ENCODE results near the gene ACSL5.

ACSL5 gene

DNA sequence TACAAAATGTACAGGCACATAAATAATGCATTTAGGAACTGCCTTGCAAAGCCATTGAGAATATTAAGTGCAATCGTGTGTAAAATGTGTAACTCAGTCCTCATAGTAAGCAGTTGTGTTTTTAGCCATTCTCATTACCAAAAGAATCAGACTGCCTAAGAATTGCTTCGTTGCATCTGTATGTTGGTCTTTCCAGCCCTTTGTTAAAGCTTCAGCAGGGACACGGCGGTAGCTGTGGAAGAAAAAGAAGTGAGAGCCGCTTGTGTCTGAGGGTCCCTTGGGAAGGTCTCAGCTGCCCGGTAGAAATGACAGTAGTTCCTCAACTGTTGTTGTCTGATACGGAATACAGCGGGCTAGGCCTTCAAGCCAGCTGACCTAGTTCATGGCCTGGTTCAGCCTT lies 22.8 kb upstream of the ACSL5 start:
- no peaks in the 10 kb centered on the region for H3K36me3 ChIP-seq (ENCODE audit: control insufficient read depth in 2 of 2, insufficient read depth in 2 of 2, low read length in 2 of 2)
- no peak overlapping the region for H3K27ac ChIP-seq (ENCODE audit: low read length)
- no peak overlapping the region for H3K9ac ChIP-seq (ENCODE audit: low read length in 2 of 2)
- H3K4me1 ChIP-seq (ENCODE audit: control insufficient read depth, insufficient read depth, low read length) = no peaks in the 10 kb centered on the region
- H3K27me3 ChIP-seq (ENCODE audit: control insufficient read depth in 1 of 2, insufficient read depth in 2 of 2, low read length in 2 of 2) = no peaks in the 10 kb centered on the region
- H3K4me3 ChIP-seq (ENCODE audit: low read length in 2 of 2) = no peak overlapping the region
- H3K9me3 ChIP-seq (ENCODE audit: control insufficient read depth in 2 of 2, low read length in 2 of 2) = no peaks in the 10 kb centered on the region

- no peaks in the 10 kb centered on the region for H3K9me3 ChIP-seq (ENCODE audit: control insufficient read depth in 2 of 2, low read length in 2 of 2)
- no peaks in the 10 kb centered on the region for H3K36me3 ChIP-seq (ENCODE audit: control insufficient read depth in 2 of 2, insufficient read depth in 2 of 2, low read length in 2 of 2)
- H3K4me3 ChIP-seq (ENCODE audit: low read length in 2 of 2) = no peak overlapping the region
- H3K27me3 ChIP-seq (ENCODE audit: control insufficient read depth in 1 of 2, insufficient read depth in 2 of 2, low read length in 2 of 2) = no peaks in the 10 kb centered on the region
- H3K9ac ChIP-seq (ENCODE audit: low read length in 2 of 2) = no peak overlapping the region
- no peak overlapping the region for H3K27ac ChIP-seq (ENCODE audit: low read length)
- H3K4me1 ChIP-seq (ENCODE audit: control insufficient read depth, insufficient read depth, low read length) = no peaks in the 10 kb centered on the region
Observed at GRCh38 chr10:112352044-112352443, 21.9 kb upstream of the ACSL5 start.

- no peak overlapping the region for H3K9ac ChIP-seq (ENCODE audit: low read length in 2 of 2)
- no peaks in the 10 kb centered on the region for H3K9me3 ChIP-seq (ENCODE audit: control insufficient read depth in 2 of 2, low read length in 2 of 2)
- H3K27ac ChIP-seq (ENCODE audit: low read length) = no peak overlapping the region
Observed at GRCh38 chr10:112353046-112353445, 20.9 kb upstream of the ACSL5 start.

DNA sequence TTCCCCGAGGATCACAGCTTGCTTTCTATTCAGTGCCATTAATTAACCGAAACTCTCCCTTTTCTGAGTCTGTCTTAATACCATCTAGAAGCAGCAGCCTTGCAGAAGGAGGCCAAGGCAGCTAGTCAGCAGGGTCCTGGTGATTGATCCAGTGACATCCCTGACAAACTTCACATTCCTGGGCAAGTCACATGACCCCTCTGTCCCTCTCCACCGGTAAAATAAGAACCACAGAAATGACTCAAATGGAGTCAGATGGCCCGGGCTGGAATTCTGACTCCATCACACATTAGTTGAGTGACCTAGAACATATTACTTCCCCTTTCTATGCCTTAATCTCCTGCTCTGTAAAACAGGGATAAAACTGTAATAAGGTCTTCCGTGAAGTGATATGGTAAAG lies 17.2 kb upstream of the ACSL5 start:
- Histone ChIP-seq H3K27me3 (ENCODE audit: control insufficient read depth in 1 of 2, insufficient read depth in 2 of 2, low read length in 2 of 2) (no peaks in the 10 kb centered on the region), H3K4me3 (ENCODE audit: low read length in 2 of 2) (no peak overlapping the region), H3K4me1 (ENCODE audit: control insufficient read depth, insufficient read depth, low read length) (no peaks in the 10 kb centered on the region), H3K27ac (ENCODE audit: low read length) (no peak overlapping the region), H3K9ac (ENCODE audit: low read length in 2 of 2) (no peak overlapping the region), H3K9me3 (ENCODE audit: control insufficient read depth in 2 of 2, low read length in 2 of 2) (no peaks in the 10 kb centered on the region), H3K36me3 (ENCODE audit: control insufficient read depth in 2 of 2, insufficient read depth in 2 of 2, low read length in 2 of 2) (no peaks in the 10 kb centered on the region)

More at GRCh38 chr10:112353046-112353445, 20.9 kb upstream of the ACSL5 start:
- H3K4me3 ChIP-seq (ENCODE audit: low read length in 2 of 2) = no peak overlapping the region
- H3K4me1 ChIP-seq (ENCODE audit: control insufficient read depth, insufficient read depth, low read length) = no peaks in the 10 kb centered on the region
- H3K27me3 ChIP-seq (ENCODE audit: control insufficient read depth in 1 of 2, insufficient read depth in 2 of 2, low read length in 2 of 2) = no peaks in the 10 kb centered on the region
- H3K36me3 ChIP-seq (ENCODE audit: control insufficient read depth in 2 of 2, insufficient read depth in 2 of 2, low read length in 2 of 2) = no peaks in the 10 kb centered on the region

- no peak overlapping the region for H3K4me3 ChIP-seq (ENCODE audit: low read length in 2 of 2)
- no peak overlapping the region for H3K9ac ChIP-seq (ENCODE audit: low read length in 2 of 2)
- H3K27ac ChIP-seq (ENCODE audit: low read length) = no peak overlapping the region
- no peaks in the 10 kb centered on the region for H3K36me3 ChIP-seq (ENCODE audit: control insufficient read depth in 2 of 2, insufficient read depth in 2 of 2, low read length in 2 of 2)
- H3K4me1 ChIP-seq (ENCODE audit: control insufficient read depth, insufficient read depth, low read length) = peaks cover 2% of the 10 kb centered on the region
- no peaks in the 10 kb centered on the region for H3K9me3 ChIP-seq (ENCODE audit: control insufficient read depth in 2 of 2, low read length in 2 of 2)
- H3K27me3 ChIP-seq (ENCODE audit: control insufficient read depth in 1 of 2, insufficient read depth in 2 of 2, low read length in 2 of 2) = no peaks in the 10 kb centered on the region
Observed at GRCh38 chr10:112359606-112360307, 14.2 kb upstream of the ACSL5 start.

DNA sequence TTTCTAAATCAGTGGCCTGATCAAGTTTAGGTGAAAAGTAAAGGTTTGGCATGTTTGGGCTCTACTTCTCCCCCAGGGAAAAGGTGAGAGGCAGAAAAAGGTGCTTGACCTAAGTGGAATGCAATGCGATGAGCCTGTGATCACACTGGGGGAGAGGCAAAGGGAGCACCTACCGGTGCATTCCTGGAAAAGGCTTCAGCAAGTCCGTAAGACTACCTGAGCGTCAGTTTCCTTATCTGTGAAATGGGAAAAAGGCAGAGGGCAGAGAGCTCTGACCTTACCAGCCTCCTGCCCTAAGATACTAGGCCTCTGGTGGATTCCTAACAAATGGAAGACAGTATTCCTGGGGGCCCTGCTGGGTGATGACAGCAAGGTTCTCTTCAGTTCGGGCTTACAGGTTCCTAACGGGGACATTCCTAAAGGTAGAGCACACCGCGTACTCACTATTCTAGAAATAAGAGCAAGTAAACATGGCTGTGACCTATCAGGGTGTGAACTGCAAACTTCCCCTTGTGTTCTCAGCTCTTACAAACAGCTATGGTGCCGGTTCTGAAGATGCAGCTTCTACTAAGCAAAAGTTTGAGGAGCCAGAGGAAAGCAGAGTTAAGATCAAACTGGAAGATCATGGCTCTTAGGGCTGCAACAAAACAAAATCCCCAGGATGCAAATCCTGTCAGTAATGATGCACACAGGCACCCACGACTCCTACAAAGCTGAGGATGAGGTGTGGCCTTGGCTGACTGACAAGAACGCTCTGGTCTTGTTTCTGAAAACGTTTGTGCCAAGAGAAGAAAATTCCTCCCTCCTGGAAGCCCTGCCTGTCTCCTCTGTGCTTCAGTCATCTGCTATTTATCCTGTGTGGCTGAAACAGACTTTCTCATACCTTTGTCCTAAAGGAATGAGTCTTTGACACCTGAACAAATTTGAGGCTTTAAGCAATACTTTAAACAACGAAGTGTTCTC lies 13.3 kb upstream of the ACSL5 start:
- Histone ChIP-seq H3K4me1 (ENCODE audit: control insufficient read depth, insufficient read depth, low read length) (peaks cover 2% of the 10 kb centered on the region), H3K27me3 (ENCODE audit: control insufficient read depth in 1 of 2, insufficient read depth in 2 of 2, low read length in 2 of 2) (no peaks in the 10 kb centered on the region), H3K9me3 (ENCODE audit: control insufficient read depth in 2 of 2, low read length in 2 of 2) (no peaks in the 10 kb centered on the region), H3K9ac (ENCODE audit: low read length in 2 of 2) (no peak overlapping the region), H3K36me3 (ENCODE audit: control insufficient read depth in 2 of 2, insufficient read depth in 2 of 2, low read length in 2 of 2) (no peaks in the 10 kb centered on the region), H3K27ac (ENCODE audit: low read length) (no peak overlapping the region), H3K4me3 (ENCODE audit: low read length in 2 of 2) (no peak overlapping the region)

- Histone ChIP-seq H3K27ac (ENCODE audit: low read length) (no peak overlapping the region), H3K9me3 (ENCODE audit: control insufficient read depth in 2 of 2, low read length in 2 of 2) (no peaks in the 10 kb centered on the region), H3K27me3 (ENCODE audit: control insufficient read depth in 1 of 2, insufficient read depth in 2 of 2, low read length in 2 of 2) (no peaks in the 10 kb centered on the region), H3K4me1 (ENCODE audit: control insufficient read depth, insufficient read depth, low read length) (peaks cover 2% of the 10 kb centered on the region), H3K36me3 (ENCODE audit: control insufficient read depth in 2 of 2, insufficient read depth in 2 of 2, low read length in 2 of 2) (no peaks in the 10 kb centered on the region), H3K4me3 (ENCODE audit: low read length in 2 of 2) (no peak overlapping the region), H3K9ac (ENCODE audit: low read length in 2 of 2) (no peak overlapping the region)
Observed at GRCh38 chr10:112361951-112362751, 11.8 kb upstream of the ACSL5 start.

GRCh38 chr10:112362833-112363232 lies 11.1 kb upstream of the ACSL5 start:
- Histone ChIP-seq H3K27ac (ENCODE audit: low read length) (no peak overlapping the region), H3K36me3 (ENCODE audit: control insufficient read depth in 2 of 2, insufficient read depth in 2 of 2, low read length in 2 of 2) (no peaks in the 10 kb centered on the region), H3K4me1 (ENCODE audit: control insufficient read depth, insufficient read depth, low read length) (peaks cover 2% of the 10 kb centered on the region), H3K9me3 (ENCODE audit: control insufficient read depth in 2 of 2, low read length in 2 of 2) (no peaks in the 10 kb centered on the region), H3K9ac (ENCODE audit: low read length in 2 of 2) (no peak overlapping the region), H3K4me3 (ENCODE audit: low read length in 2 of 2) (no peak overlapping the region), H3K27me3 (ENCODE audit: control insufficient read depth in 1 of 2, insufficient read depth in 2 of 2, low read length in 2 of 2) (no peaks in the 10 kb centered on the region)

DNA sequence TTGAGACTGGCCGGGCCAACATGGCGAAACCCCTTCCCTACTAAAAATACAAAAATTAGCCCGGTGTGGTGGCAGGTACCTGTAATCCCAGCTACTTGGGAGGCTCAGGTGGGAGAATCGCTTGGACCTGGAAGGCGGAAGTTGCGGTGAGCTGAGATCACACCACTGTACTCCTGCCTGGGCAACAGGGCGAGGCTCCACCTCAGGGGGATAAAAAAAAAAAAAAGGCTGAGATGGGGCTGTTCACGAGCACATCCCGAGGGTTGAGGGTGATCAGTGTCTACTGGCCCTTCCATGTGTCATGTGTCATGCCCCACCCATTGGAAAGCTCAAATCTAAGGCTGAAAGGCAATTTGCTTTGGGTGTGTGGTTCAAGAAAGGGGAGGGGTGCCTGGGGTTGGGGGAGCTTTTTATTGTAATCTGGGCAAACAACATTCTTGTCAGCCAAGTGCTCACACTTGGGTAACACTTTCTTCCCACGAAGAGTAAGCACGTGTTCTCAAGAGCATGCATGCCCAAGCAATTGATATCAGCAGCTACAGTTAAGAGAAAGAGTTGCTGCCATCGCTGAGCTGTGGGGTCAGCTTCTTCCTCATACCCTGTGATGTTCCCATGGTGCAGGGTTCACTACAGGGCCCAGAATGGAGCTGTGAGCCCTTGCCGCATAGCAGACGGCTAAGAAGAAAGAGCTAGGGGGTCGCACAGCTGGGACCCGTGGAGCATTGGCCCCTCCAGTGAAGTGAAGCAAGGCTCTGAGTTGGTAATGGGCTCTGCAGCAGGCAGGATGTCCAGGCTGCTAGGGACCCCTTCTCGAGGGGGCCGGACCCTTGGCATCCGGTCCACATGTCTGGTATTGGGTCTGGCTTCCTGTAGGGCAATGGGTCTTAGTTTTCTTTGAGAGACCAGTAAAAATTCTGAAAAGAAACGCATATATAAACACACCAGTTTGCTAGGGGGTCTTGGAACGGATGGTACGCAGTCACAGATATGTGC lies 9.9 kb upstream of the ACSL5 start:
- H3K27ac ChIP-seq (ENCODE audit: low read length) = no peak overlapping the region
- H3K27me3 ChIP-seq (ENCODE audit: control insufficient read depth in 1 of 2, insufficient read depth in 2 of 2, low read length in 2 of 2) = no peaks in the 10 kb centered on the region
- peaks cover 2% of the 10 kb centered on the region for H3K4me1 ChIP-seq (ENCODE audit: control insufficient read depth, insufficient read depth, low read length)
- no peaks in the 10 kb centered on the region for H3K36me3 ChIP-seq (ENCODE audit: control insufficient read depth in 2 of 2, insufficient read depth in 2 of 2, low read length in 2 of 2)
- no peak overlapping the region for H3K4me3 ChIP-seq (ENCODE audit: low read length in 2 of 2)
- H3K9ac ChIP-seq (ENCODE audit: low read length in 2 of 2) = no peak overlapping the region
- no peaks in the 10 kb centered on the region for H3K9me3 ChIP-seq (ENCODE audit: control insufficient read depth in 2 of 2, low read length in 2 of 2)

Data from stomach smooth muscle (tissue), 2 donors.